Calu3 (cell line): Measurements from ENCODE around the gene FAM83D. TPM values are rescaled to one million over a fixed set of nuclear protein-coding genes. Genes with fewer than 3 reads are reported as not detected.
A peak's percentile ranks its signal among the peaks of the same experiment; 100 is the strongest.
"Not testable (repeated sequence)": the region's sequence is repeated elsewhere in the genome, so short reads cannot be mapped to it uniquely, and the experiment has no call there.

Source experiments
- BruUV-seq: library from RNA; stranded (reverse); fragments of 400-500 nt; replicated peaks from 2 replicates; lab custom pipeline; 2021; lab: Mats Ljungman, UMichigan
- CTCF ChIA-PET: fragments of 300-600 bp; sonication (Branson Sonifier 250); formaldehyde crosslinking; loops from one replicate; lab custom pipeline; 2022; ENCODE audit warnings: antibody characterized with exemption; lab: Charles Lee
- DNase-seq: peaks from one replicate; pipeline ENCODE4 v3.0.0; 2022
- H3K27ac Mint-ChIP-seq: one replicate; pipeline ENCODE4 v1.8.0; 2022; ENCODE audit warnings: mixed read lengths; ENCODE audit not compliant: unreplicated experiment
- H3K27me3 Mint-ChIP-seq: one replicate; pipeline ENCODE4 v1.8.0; 2022; ENCODE audit warnings: mixed read lengths; ENCODE audit not compliant: unreplicated experiment
- H3K36me3 Mint-ChIP-seq: one replicate; pipeline ENCODE4 v1.8.0; 2022; ENCODE audit warnings: mild to moderate bottlenecking, moderate library complexity, mixed read lengths; ENCODE audit not compliant: insufficient read depth, unreplicated experiment
- H3K4me1 Mint-ChIP-seq: one replicate; pipeline ENCODE4 v1.8.0; 2022; ENCODE audit warnings: mild to moderate bottlenecking, low read depth, mixed read lengths; ENCODE audit not compliant: unreplicated experiment
- H3K4me3 Mint-ChIP-seq: one replicate; pipeline ENCODE4 v1.8.0; 2022; ENCODE audit warnings: mild to moderate bottlenecking, low read depth, moderate library complexity, mixed read lengths; ENCODE audit not compliant: unreplicated experiment
- H3K9me3 Mint-ChIP-seq: one replicate; pipeline ENCODE4 v1.8.0; 2022; ENCODE audit warnings: low read depth, mixed read lengths; ENCODE audit not compliant: unreplicated experiment
- intact Hi-C: fragments of 100-400 bp; cut with micrococcal nuclease; formaldehyde crosslinking; loops from one replicate; pipeline ENCODE4 v1.10.0; 2022; ENCODE audit not compliant: unreplicated experiment
- total RNA-seq: library from RNA; stranded (reverse); gene quantifications from 2 replicates; pipeline ENCODE4 v1.2.3, GENCODE V29; 2022
- TF ChIP-seq, protein P1 (sequence below): fragments of 200-600 bp; IDR thresholded peaks from one replicate; pipeline ENCODE4 v1.8.0; 2022; ENCODE audit warnings: antibody characterized with exemption; ENCODE audit not compliant: unreplicated experiment

FAM83D gene
- total RNA-seq, 1 experiment from 2014 or later = 84.0 TPM

DNA sequence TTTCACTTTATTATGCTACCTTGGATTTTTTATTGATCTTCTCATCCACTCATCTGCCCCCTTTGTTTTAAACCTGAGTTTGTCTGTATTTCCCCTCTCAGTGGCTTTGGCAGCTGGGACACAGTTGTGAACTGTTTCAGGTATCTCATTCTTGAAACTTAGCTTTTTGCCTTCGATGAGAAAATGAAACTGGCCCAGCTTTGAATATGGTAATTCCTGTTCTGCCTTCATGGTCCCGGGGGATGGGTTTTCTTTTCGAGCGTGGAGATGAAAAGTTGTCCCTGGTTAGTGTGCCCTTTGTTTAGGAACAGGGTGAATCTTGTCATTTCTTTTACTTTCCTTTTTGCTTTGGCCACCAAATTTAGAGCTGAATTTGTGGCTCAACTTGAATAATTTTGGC lies 61.6 kb downstream of the FAM83D start:
- TF ChIP-seq, protein P1, sequence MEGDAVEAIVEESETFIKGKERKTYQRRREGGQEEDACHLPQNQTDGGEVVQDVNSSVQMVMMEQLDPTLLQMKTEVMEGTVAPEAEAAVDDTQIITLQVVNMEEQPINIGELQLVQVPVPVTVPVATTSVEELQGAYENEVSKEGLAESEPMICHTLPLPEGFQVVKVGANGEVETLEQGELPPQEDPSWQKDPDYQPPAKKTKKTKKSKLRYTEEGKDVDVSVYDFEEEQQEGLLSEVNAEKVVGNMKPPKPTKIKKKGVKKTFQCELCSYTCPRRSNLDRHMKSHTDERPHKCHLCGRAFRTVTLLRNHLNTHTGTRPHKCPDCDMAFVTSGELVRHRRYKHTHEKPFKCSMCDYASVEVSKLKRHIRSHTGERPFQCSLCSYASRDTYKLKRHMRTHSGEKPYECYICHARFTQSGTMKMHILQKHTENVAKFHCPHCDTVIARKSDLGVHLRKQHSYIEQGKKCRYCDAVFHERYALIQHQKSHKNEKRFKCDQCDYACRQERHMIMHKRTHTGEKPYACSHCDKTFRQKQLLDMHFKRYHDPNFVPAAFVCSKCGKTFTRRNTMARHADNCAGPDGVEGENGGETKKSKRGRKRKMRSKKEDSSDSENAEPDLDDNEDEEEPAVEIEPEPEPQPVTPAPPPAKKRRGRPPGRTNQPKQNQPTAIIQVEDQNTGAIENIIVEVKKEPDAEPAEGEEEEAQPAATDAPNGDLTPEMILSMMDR = no peak
- no peak overlapping the region for H3K27ac Mint-ChIP-seq
- no peak for DNase-seq
- H3K4me3 Mint-ChIP-seq = no peak overlapping the region
- no TSS peak for BruUV-seq
- H3K4me1 Mint-ChIP-seq = peaks cover 31% of the 10 kb centered on the region
- CTCF ChIA-PET = interaction anchor here (1.1 kb wide), 1 partner anchor 19 kb away, joined by 3 read pairs; no protein-coding TSS in a partner anchor
- no peaks in the 10 kb centered on the region for H3K27me3 Mint-ChIP-seq
- intact Hi-C loops = no loop called here
- no peaks in the 10 kb centered on the region for H3K9me3 Mint-ChIP-seq
- H3K36me3 Mint-ChIP-seq = peaks cover 22% of the 10 kb centered on the region

DNA sequence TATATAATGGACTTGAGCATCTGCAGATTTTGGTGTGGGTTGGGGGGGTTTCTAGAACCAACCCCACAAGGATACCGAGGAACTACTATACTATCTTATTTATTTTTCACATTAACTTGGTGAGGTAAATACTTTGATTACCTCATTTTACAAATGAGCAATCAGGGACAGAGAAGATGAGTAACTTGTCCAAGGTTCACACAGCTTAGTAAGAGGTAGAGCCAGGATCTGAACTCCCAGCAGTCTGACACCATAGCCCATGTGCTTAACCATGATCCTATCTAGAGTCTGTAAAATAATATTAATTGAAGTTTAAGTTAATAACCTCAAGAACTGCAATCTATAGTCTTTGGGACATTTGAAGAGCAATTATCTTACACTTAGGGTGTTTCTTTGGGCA lies 64.5 kb downstream of the FAM83D start:
- Mint-ChIP-seq H3K9me3 (no peaks in the 10 kb centered on the region), H3K4me3 (no peak overlapping the region), H3K27ac (no peak overlapping the region), H3K4me1 (peaks cover 20% of the 10 kb centered on the region), H3K36me3 (peaks cover 13% of the 10 kb centered on the region), H3K27me3 (no peaks in the 10 kb centered on the region)
- no peak for DNase-seq
- TF ChIP-seq, protein P1 = no peak
- CTCF ChIA-PET = no interaction called here
- BruUV-seq = no TSS peak
- intact Hi-C loops = no loop called here

DNA sequence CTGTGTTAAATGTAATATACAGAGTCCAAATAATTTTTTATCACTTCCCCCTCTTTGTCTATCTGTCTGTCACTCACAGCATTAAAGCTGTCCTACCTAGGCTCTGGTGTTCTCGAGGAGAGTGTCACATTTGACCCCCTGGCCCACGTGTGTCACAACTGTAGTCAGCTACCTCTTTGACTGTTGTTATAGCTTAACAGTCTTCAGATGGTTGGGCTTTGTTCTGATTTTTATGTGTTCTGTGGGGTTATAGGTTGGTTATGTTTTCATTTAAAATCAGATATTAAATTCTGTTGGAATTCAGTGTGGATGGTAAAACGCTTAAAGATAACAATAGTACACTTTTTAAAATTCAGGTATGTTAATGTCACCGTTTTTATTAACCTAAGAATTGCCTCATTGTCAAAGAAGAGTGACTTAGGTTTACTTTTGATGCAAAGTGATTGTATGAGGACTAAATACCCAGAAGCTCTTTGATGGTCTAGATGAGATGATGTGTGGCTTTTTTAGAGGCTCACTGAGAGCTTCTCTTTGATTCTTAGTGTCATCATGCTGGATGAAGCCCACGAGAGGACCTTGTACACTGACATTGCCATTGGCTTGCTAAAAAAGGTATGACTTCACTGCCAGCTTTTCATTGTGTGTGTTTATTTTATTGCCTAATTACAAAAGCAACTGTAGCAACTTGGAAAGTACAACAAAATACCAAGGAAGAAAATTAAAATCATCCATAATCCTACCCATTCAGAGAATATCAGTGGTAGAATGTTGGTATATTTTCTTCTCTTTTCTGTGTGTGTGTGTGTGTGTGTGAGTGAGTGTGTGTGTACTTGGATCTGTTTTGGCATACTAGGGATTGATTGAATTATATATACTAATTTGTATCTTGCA lies 65.8 kb downstream of the FAM83D start:
- Mint-ChIP-seq H3K27ac (no peak overlapping the region), H3K27me3 (no peaks in the 10 kb centered on the region), H3K4me3 (no peak overlapping the region), H3K36me3 (peaks cover 9% of the 10 kb centered on the region), H3K9me3 (no peaks in the 10 kb centered on the region), H3K4me1 (peaks cover 13% of the 10 kb centered on the region)
- CTCF ChIA-PET = interaction anchor here (0.6 to 1.3 kb wide), 2 partner anchors 19 to 512 kb away, joined by 3 read pairs; no protein-coding TSS in a partner anchor
- TF ChIP-seq, protein P1 = no peak
- DNase-seq = no peak
- BruUV-seq = no TSS peak
- intact Hi-C loops = no loop called here

DNA sequence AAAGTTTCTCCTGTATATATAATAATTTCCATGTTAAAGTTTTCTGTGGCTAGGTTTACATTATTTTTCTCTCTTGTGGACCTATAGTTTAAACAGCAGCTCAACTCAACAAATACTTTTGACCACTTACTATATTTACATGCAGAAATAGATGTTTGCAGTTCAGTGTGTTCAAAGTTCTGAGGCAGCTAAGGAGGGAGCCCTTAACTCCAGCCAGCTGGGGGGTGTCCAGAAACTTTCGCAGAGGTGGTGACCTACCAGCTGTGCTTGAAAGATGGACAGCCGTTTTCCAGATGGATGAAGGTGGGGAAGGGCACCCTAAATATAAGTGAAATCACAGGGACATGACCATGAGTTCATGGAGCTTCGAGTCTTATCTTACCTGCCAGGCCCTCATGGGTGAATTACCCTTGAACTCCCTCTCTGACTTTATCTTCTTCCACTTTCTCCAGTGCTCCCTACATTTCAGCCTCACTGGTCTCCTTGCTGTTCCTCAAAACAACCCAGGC lies 69.4 kb downstream of the FAM83D start:
- H3K27ac Mint-ChIP-seq = no peak overlapping the region
- H3K9me3 Mint-ChIP-seq = no peaks in the 10 kb centered on the region
- H3K27me3 Mint-ChIP-seq = no peaks in the 10 kb centered on the region
- TF ChIP-seq, protein P1 = no peak
- CTCF ChIA-PET = interaction anchor here (0.7 kb wide), 1 partner anchor 85 kb away, joined by 3 read pairs; no protein-coding TSS in a partner anchor
- intact Hi-C loops = no loop called here
- H3K4me3 Mint-ChIP-seq = no peak overlapping the region
- DNase-seq = no peak
- H3K36me3 Mint-ChIP-seq = peaks cover 6% of the 10 kb centered on the region
- peaks cover 13% of the 10 kb centered on the region for H3K4me1 Mint-ChIP-seq
- TSS peak; percentile 4 for BruUV-seq

DNA sequence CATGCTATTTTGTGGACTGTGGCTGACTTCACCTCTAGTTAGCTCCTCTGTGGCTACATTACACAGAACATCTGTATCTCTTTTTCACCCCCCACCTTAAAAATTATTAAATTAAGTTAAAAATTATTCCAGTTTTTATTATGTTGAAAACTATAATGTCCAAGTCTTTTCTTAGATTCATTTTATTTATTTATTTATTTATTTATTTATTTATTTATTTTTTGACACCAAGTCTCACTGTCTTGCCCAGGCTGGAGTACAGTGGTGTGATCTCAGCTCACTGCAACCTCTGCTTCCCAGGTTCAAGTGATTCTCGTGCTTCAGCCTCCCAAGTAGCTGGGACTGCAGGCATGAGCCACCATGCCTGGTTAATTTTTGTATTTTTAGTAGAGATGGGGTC lies 70.6 kb downstream of the FAM83D start:
- H3K4me3 Mint-ChIP-seq, DNase-seq, H3K36me3 Mint-ChIP-seq, H3K27me3 Mint-ChIP-seq, BruUV-seq, H3K9me3 Mint-ChIP-seq, H3K27ac Mint-ChIP-seq, intact Hi-C loops: not testable (repeated sequence)
- CTCF ChIA-PET = interaction anchor here (1.1 to 1.6 kb wide), 2 partner anchors 12 to 34 kb away, joined by 4 to 6 read pairs; partner anchors contain the start of gene DHX35
- H3K4me1 Mint-ChIP-seq = peaks cover 11% of the 10 kb centered on the region
